Measurements from ENCODE around the gene MAMSTR.
"Not testable (repeated sequence)": the region's sequence is repeated elsewhere in the genome, so short reads cannot be mapped to it uniquely, and the experiment has no call there.

Gene MAMSTR

GRCh38 chr19:48719263-48720171 is at the start of gene MAMSTR:
Gene MAMSTR (minus strand): TSS chr19:48719725. CDS start chr19:48719031, 694 bp downstream.
- no peak for DNase-seq (ENCODE audit: low read depth)

- DNase-seq (ENCODE audit: low read depth), result no peak
Measured at GRCh38 chr19:48768994-48769713, 49.6 kb upstream of the MAMSTR start.

- not testable (repeated sequence) for DNase-seq (ENCODE audit: low read depth)
Measured at GRCh38 chr19:48768171-48768753, 48.7 kb upstream of the MAMSTR start.

- DNase-seq (ENCODE audit: low read depth), result not testable (repeated sequence)
Measured at GRCh38 chr19:48765816-48766215, 46.3 kb upstream of the MAMSTR start.

GRCh38 chr19:48760504-48761205 is 41.1 kb upstream of the MAMSTR start:
- DNase-seq (ENCODE audit: low read depth), result no peak

GRCh38 chr19:48757741-48758144 is 38.2 kb upstream of the MAMSTR start:
- no peak for DNase-seq (ENCODE audit: low read depth)

GRCh38 chr19:48757089-48757675 is 37.7 kb upstream of the MAMSTR start:
- no peak for DNase-seq (ENCODE audit: low read depth)

GRCh38 chr19:48756686-48757085 is 37.2 kb upstream of the MAMSTR start:
- DNase-seq (ENCODE audit: low read depth), result no peak

- no peak for DNase-seq (ENCODE audit: low read depth)
Measured at GRCh38 chr19:48756212-48756611, 36.7 kb upstream of the MAMSTR start.

GRCh38 chr19:48755787-48756186 is 36.3 kb upstream of the MAMSTR start:
- DNase-seq (ENCODE audit: low read depth), result no peak

GRCh38 chr19:48755084-48755641 is 35.6 kb upstream of the MAMSTR start, which contains the start of gene FGF21:
Gene FGF21 (plus strand): TSS chr19:48755524. CDS start chr19:48756237, 713 bp downstream.
- no peak for DNase-seq (ENCODE audit: low read depth)

GRCh38 chr19:48752496-48753365 is 33.2 kb upstream of the MAMSTR start, which contains the start of gene FUT1:
Gene FUT1 (minus strand): TSS chr19:48752641. CDS start chr19:48751281, 1,360 bp downstream.
- DNase-seq (ENCODE audit: low read depth), result no peak

- no peak for DNase-seq (ENCODE audit: low read depth)
Measured at GRCh38 chr19:48751845-48752495, 32.4 kb upstream of the MAMSTR start.

GRCh38 chr19:48750771-48751504 is 31.4 kb upstream of the MAMSTR start:
- DNase-seq (ENCODE audit: low read depth), result no peak

- DNase-seq (ENCODE audit: low read depth), result no peak
Measured at GRCh38 chr19:48750351-48750750, 30.8 kb upstream of the MAMSTR start.

- DNase-seq (ENCODE audit: low read depth), result no peak
Measured at GRCh38 chr19:48749571-48750198, 30.2 kb upstream of the MAMSTR start.

GRCh38 chr19:48746738-48747575 is 27.4 kb upstream of the MAMSTR start, which contains the start of gene IZUMO1:
Gene IZUMO1 (minus strand): TSS chr19:48746909. CDS start chr19:48745859, 1,050 bp downstream.
- DNase-seq (ENCODE audit: low read depth), result peak; percentile 37

Data from GM04503 (cell line).